ENCODE data around the gene TANGO6. TPM values are rescaled to one million over a fixed set of nuclear protein-coding genes. Genes with fewer than 3 reads are reported as not detected.

TANGO6 gene
- total RNA-seq, 2 experiments from 2014 or later: 17.1 to 18.1 TPM

DNA sequence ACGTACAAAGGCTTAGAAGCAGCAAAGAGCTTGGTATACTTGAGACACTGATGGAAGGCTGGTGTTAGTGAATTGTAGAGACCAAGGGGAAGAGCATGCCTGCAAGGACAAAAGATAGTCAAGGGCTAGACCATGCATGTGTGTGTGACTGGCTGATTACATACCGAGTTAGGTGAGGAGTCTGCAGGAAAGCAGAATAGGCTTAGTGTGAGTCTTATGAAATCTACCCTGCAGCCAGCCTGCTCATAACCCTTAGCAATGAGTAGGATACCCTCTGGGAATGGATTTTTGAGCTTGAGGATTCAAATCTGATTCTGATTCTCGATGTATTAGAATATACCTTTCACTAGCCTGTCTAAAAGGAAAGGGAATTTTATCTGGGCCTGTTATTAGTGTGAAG lies 77.0 kb downstream of the TANGO6 start:
- ATAC-seq (ENCODE audit: poor library complexity): no peak
- CTCF ChIA-PET: no interaction called here
- DNase-seq: no peak
- Histone ChIP-seq H3K4me3 (ENCODE audit: low read length) (no peak overlapping the region), H3K4me1 (ENCODE audit: insufficient read depth, low read length) (no peaks in the 10 kb centered on the region), H3K27me3 (ENCODE audit: control insufficient read depth in 1 of 2, insufficient read depth in 2 of 2, low read length in 2 of 2) (no peaks in the 10 kb centered on the region), H3K9me3 (ENCODE audit: control insufficient read depth in 1 of 2, insufficient read depth in 1 of 2, low read length in 2 of 2) (no peaks in the 10 kb centered on the region), H3K36me3 (ENCODE audit: insufficient read depth, low read length) (peaks cover 33% of the 10 kb centered on the region), H3K27ac (ENCODE audit: low read depth in 1 of 2, low read length in 2 of 2) (no peak overlapping the region)
- H3K27me3 Mint-ChIP-seq: no peaks in the 10 kb centered on the region
- no peaks in the 10 kb centered on the region for H3K9me3 Mint-ChIP-seq
- POLR2A ChIA-PET: no interaction called here
- H3K4me1 Mint-ChIP-seq (ENCODE audit: low read depth): no peaks in the 10 kb centered on the region
- TF ChIP-seq, protein P1, sequence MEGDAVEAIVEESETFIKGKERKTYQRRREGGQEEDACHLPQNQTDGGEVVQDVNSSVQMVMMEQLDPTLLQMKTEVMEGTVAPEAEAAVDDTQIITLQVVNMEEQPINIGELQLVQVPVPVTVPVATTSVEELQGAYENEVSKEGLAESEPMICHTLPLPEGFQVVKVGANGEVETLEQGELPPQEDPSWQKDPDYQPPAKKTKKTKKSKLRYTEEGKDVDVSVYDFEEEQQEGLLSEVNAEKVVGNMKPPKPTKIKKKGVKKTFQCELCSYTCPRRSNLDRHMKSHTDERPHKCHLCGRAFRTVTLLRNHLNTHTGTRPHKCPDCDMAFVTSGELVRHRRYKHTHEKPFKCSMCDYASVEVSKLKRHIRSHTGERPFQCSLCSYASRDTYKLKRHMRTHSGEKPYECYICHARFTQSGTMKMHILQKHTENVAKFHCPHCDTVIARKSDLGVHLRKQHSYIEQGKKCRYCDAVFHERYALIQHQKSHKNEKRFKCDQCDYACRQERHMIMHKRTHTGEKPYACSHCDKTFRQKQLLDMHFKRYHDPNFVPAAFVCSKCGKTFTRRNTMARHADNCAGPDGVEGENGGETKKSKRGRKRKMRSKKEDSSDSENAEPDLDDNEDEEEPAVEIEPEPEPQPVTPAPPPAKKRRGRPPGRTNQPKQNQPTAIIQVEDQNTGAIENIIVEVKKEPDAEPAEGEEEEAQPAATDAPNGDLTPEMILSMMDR (IDR thresholded peaks at IDR 0.05): no peak
- intact Hi-C loops (cut with DNase I, micrococcal nuclease): no loop called here
- no peak overlapping the region for H3K4me3 Mint-ChIP-seq
- peaks cover 69% of the 10 kb centered on the region for H3K36me3 Mint-ChIP-seq (ENCODE audit: low read depth)
- no peak overlapping the region for H3K27ac Mint-ChIP-seq

DNA sequence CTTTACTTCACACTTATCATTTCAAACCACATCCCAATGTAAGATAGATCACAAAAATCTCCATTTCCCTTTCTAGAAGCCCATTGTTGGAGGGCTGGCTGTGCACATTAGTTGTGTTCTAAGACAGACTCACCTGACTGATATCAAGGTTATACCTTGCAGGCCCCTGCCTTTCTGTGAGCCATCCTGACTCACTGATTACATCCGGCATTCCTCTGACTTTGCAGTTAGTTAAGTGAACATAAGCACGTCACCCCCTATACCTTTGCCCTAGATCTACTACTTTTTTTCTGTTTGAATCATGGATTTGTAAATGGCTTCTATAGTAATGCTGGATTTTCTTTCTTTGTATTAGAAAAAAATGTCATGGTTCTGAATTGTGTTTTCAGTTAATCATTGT lies 78.3 kb downstream of the TANGO6 start:
- Histone ChIP-seq H3K27ac (ENCODE audit: low read depth in 1 of 2, low read length in 2 of 2) (no peak overlapping the region), H3K4me1 (ENCODE audit: insufficient read depth, low read length) (no peaks in the 10 kb centered on the region), H3K4me3 (ENCODE audit: low read length) (no peak overlapping the region), H3K36me3 (ENCODE audit: insufficient read depth, low read length) (peaks cover 33% of the 10 kb centered on the region), H3K9me3 (ENCODE audit: control insufficient read depth in 1 of 2, insufficient read depth in 1 of 2, low read length in 2 of 2) (no peaks in the 10 kb centered on the region), H3K27me3 (ENCODE audit: control insufficient read depth in 1 of 2, insufficient read depth in 2 of 2, low read length in 2 of 2) (no peaks in the 10 kb centered on the region)
- Mint-ChIP-seq H3K27ac (no peak overlapping the region), H3K4me3 (no peak overlapping the region), H3K27me3 (no peaks in the 10 kb centered on the region), H3K36me3 (ENCODE audit: low read depth) (peaks cover 75% of the 10 kb centered on the region), H3K4me1 (ENCODE audit: low read depth) (no peaks in the 10 kb centered on the region), H3K9me3 (no peaks in the 10 kb centered on the region)
- CTCF ChIA-PET: no interaction called here
- intact Hi-C loops (cut with DNase I, micrococcal nuclease): no loop called here
- POLR2A ChIA-PET: no interaction called here
- TF ChIP-seq, protein P1 (IDR thresholded peaks at IDR 0.05): no peak
- DNase-seq (no peak), ATAC-seq (ENCODE audit: poor library complexity) (no peak)

DNA sequence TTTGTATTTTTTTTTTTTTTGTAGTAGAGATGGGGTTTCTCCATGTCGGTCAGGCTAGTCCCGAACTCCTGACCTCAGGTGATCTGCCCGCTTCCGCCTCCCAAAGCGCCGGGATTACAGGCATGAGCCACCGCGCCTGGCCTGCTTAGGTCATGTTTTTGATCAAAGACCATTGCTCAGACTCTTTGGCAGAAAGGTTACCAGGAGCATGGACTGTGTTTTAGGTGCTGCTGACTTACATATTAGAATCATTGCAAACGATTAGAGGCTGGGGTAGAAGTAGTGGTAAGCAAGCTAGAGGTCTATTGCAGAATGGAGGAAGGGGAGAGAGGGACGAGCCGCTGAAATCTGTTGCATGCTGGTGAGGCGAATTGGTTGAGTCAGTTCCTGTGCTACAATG lies 79.8 kb downstream of the TANGO6 start:
- DNase-seq (no peak), ATAC-seq (ENCODE audit: poor library complexity) (no peak)
- Histone ChIP-seq H3K4me1 (ENCODE audit: insufficient read depth, low read length) (no peaks in the 10 kb centered on the region), H3K27ac (ENCODE audit: low read depth in 1 of 2, low read length in 2 of 2) (no peak overlapping the region), H3K4me3 (ENCODE audit: low read length) (no peak overlapping the region), H3K36me3 (ENCODE audit: insufficient read depth, low read length) (peaks cover 45% of the 10 kb centered on the region), H3K9me3 (ENCODE audit: control insufficient read depth in 1 of 2, insufficient read depth in 1 of 2, low read length in 2 of 2) (no peaks in the 10 kb centered on the region), H3K27me3 (ENCODE audit: control insufficient read depth in 1 of 2, insufficient read depth in 2 of 2, low read length in 2 of 2) (no peaks in the 10 kb centered on the region)
- CTCF ChIA-PET: no interaction called here
- POLR2A ChIA-PET: no interaction called here
- Mint-ChIP-seq H3K9me3 (no peaks in the 10 kb centered on the region), H3K4me3 (no peak overlapping the region), H3K4me1 (ENCODE audit: low read depth) (no peaks in the 10 kb centered on the region), H3K36me3 (ENCODE audit: low read depth) (peaks cover 75% of the 10 kb centered on the region), H3K27me3 (no peaks in the 10 kb centered on the region), H3K27ac (no peak overlapping the region)
- intact Hi-C loops (cut with DNase I, micrococcal nuclease): no loop called here
- TF ChIP-seq, protein P1 (IDR thresholded peaks at IDR 0.05): no peak
